Measurements from ENCODE around the gene KRT86.

DNA sequence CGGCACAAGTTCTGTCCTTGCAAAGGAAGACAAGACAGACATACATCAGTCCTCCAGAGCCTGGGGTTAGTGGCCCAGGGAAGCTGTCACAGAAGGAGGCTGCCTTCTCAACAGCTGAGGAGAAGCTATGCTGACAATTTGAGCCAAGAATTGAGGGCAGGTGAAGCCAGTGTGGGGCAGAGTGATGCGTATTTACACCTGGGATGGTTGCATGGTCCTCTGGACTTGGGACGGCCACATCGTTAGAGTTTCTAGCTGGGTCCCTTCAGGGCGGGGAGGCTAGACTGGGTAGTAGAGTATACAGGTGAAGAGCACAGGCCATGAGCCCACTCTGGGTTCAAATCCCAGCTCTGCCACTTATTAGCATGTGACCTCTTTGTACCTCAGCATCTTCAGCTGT, 76.3 kb downstream of the KRT86 start:
- TF ChIP-seq POLR2AphosphoS5 (IDR thresholded peaks at IDR 0.05) (no peak), EP300 (IDR thresholded peaks at IDR 0.05) (no peak), POLR2A (IDR thresholded peaks at IDR 0.05) (no peak)
- TF ChIP-seq, protein P1, sequence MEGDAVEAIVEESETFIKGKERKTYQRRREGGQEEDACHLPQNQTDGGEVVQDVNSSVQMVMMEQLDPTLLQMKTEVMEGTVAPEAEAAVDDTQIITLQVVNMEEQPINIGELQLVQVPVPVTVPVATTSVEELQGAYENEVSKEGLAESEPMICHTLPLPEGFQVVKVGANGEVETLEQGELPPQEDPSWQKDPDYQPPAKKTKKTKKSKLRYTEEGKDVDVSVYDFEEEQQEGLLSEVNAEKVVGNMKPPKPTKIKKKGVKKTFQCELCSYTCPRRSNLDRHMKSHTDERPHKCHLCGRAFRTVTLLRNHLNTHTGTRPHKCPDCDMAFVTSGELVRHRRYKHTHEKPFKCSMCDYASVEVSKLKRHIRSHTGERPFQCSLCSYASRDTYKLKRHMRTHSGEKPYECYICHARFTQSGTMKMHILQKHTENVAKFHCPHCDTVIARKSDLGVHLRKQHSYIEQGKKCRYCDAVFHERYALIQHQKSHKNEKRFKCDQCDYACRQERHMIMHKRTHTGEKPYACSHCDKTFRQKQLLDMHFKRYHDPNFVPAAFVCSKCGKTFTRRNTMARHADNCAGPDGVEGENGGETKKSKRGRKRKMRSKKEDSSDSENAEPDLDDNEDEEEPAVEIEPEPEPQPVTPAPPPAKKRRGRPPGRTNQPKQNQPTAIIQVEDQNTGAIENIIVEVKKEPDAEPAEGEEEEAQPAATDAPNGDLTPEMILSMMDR (IDR thresholded peaks at IDR 0.05): no peak
